Measurements from ENCODE around the gene DPCD. TPM values are rescaled to one million over a fixed set of nuclear protein-coding genes. Genes with fewer than 3 reads are reported as not detected.

DPCD gene
- polyA plus RNA-seq, 1 of the 3 experiments (the other 2 are of a cell fraction): 106 TPM

DNA sequence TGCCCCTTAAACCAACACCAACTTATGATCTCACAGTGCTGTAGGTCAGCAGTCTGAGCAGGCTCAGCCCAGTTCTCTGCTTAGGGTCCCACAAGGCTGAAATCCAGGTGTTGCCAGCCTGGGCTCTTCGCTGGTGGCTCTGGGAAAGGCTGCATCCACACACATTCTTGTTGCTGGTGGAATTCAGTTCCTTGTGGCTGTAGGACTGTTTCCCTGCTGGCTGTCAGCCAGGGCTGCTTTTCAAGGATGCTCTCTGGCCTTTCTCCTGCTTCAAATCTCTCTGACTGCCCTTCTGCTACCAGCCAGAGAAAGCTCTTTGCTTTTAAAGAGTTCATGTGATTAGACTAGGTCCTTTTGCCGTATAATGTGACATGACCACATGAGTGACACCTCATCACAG is 15.3 kb upstream of the DPCD start:
- Histone ChIP-seq H4K20me1 (ENCODE audit: insufficient read depth) (no peaks in the 10 kb centered on the region), H3K27me3 (ENCODE audit: insufficient read depth) (no peaks in the 10 kb centered on the region), H3K4me2 (no peak overlapping the region), H3K4me3 (ENCODE audit: low read depth in 2 of 2, low read length in 1 of 2) (no peak overlapping the region; a peak in 1 of 4 replicates), H3F3A (replicated peaks; ENCODE audit: insufficient read depth) (no peaks in the 10 kb centered on the region), H3K36me3 (replicated peaks in 1 of 2; ENCODE audit: control insufficient read depth in 1 of 2, insufficient read depth in 2 of 2, low read length in 1 of 2) (no peaks in the 10 kb centered on the region), H3K79me2 (ENCODE audit: insufficient read depth) (no peaks in the 10 kb centered on the region), H3K9me2 (no peaks in the 10 kb centered on the region), H2AFZ (ENCODE audit: low read depth) (no peak overlapping the region), H3K4me1 (ENCODE audit: control insufficient read depth in 1 of 2, insufficient read depth in 2 of 2, low read depth in 1 of 2, low read length in 1 of 2) (peaks cover 0 to 18% of the 10 kb centered on the region in 2 experiments; a peak in 1 of 4 replicates), H3K9me3 (no peaks in the 10 kb centered on the region), H3K9ac (no peak overlapping the region), H3K27ac (ENCODE audit: low read depth in 2 of 2, low read length in 1 of 2) (no peak overlapping the region)
- ChIA-PET CTCF (interaction anchor here (1.0 to 9.1 kb wide), 7 partner anchors 12 to 415 kb away, joined by 3 to 164 read pairs (median 5); partner anchors contain the start of genes DPCD and POLL), POLR2A (no interaction called here)
- no peak for TF ChIP-seq GABPA (IDR thresholded peaks at IDR 0.05; ENCODE audit: low read depth)
- no peak for TF ChIP-seq CHD2 (IDR thresholded peaks at IDR 0.05; ENCODE audit: low read length, partially characterized antibody)
- TF ChIP-seq POLR2AphosphoS5 (IDR thresholded peaks at IDR 0.05; ENCODE audit: low read depth, low read length): no peak
- TF ChIP-seq RCOR1 (IDR thresholded peaks at IDR 0.05; ENCODE audit: low read length): no peak
- TF ChIP-seq FOXM1 (IDR thresholded peaks at IDR 0.05; ENCODE audit: low read depth): no peak
- no peak for TF ChIP-seq ELF1 (IDR thresholded peaks at IDR 0.05)
- no peak for TF ChIP-seq NRF1 (IDR thresholded peaks at IDR 0.05; ENCODE audit: low read depth, low read length)
- TF ChIP-seq RFX5 (IDR thresholded peaks at IDR 0.05; ENCODE audit: low read length): no peak
- TF ChIP-seq FOXJ3 (CRISPR knock-in tag; IDR thresholded peaks at IDR 0.05): no peak
- TF ChIP-seq YY1 (IDR thresholded peaks at IDR 0.05; ENCODE audit: low read depth): no peak
- TF ChIP-seq RXRA (IDR thresholded peaks at IDR 0.05; ENCODE audit: borderline replicate concordance, low read depth): no peak
- no peak for TF ChIP-seq TCF12 (IDR thresholded peaks at IDR 0.05)
- no peak for TF ChIP-seq JUND (IDR thresholded peaks at IDR 0.05)
- no peak for TF ChIP-seq USF1 (IDR thresholded peaks at IDR 0.05; ENCODE audit: borderline replicate concordance, low read depth)
- no peak for TF ChIP-seq FOSL2 (IDR thresholded peaks at IDR 0.05; ENCODE audit: borderline replicate concordance, low read depth)
- TF ChIP-seq MEF2A (IDR thresholded peaks at IDR 0.05; ENCODE audit: borderline replicate concordance, low read depth): no peak
- no peak for TF ChIP-seq GATA2 (CRISPR knock-in tag; IDR thresholded peaks at IDR 0.05)
- no peak for TF ChIP-seq MAX (IDR thresholded peaks at IDR 0.05; ENCODE audit: low read depth)
- no peak for TF ChIP-seq SMC3 (IDR thresholded peaks at IDR 0.05; ENCODE audit: low read depth, low read length)
- WGBS (ENCODE audit: low lambda C conversion rate): 74% methylated on average over 2 of the region's 2 CpGs
- DNase-seq: no peak

DNA sequence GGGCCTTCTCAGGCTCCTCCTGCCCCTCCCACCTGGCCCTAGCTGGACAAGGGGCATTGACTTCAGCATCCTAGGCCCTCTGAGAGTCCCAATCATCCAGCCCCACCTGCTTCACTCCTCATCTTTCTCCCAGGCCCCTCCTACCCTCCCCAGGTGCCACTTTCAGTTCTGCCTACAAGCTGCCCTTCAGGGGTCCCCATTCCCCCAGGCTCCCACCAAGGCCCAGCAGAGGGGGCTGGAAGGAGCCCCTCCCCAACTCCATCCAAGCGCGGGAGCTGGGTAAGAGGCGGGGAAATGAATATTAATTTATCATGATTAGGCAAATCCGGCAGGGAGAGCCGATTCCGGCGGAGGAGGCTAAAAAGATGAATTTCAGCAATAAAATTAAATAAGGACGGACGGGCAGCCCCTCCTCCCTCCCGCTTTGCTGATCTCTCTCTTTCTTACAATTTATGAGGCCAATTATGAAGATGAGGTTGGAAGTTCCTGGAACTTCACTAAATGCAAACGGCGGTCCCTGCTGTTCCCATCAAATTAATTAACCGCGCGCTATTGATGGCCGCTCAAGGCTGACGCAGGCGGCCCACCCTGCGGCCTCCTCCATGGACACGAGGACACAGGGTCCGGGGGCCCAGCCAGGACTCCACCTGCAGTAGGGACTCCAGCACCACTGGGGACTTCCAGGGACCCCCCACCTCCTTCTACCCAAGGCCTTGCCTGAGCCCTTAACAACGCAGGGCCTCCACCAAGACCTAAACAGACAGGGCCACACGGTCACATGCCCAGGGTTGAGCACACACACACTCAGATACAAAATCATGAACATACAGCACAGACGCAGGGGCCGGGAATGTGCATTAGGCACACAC is 14.0 kb upstream of the DPCD start:
- no peak overlapping the region for H3K9ac ChIP-seq
- H3K36me3 ChIP-seq (replicated peaks in 1 of 2; ENCODE audit: control insufficient read depth in 1 of 2, insufficient read depth in 2 of 2, low read length in 1 of 2): peaks cover 0 to 4% of the 10 kb centered on the region in 2 experiments
- DNase-seq: peak; percentile 21
- no peaks in the 10 kb centered on the region for H4K20me1 ChIP-seq (ENCODE audit: insufficient read depth)
- no peaks in the 10 kb centered on the region for H3K9me3 ChIP-seq
- H3K4me2 ChIP-seq: no peak overlapping the region
- WGBS (ENCODE audit: low lambda C conversion rate): 93% methylated on average over 23 of the region's 25 CpGs
- POLR2A ChIA-PET: no interaction called here
- CTCF ChIA-PET: interaction anchor here (1.0 to 9.1 kb wide), 7 partner anchors 11 to 413 kb away, joined by 3 to 164 read pairs (median 4); partner anchors contain the start of genes DPCD and POLL
- no peaks in the 10 kb centered on the region for H3F3A ChIP-seq (replicated peaks; ENCODE audit: insufficient read depth)
- H3K9me2 ChIP-seq: no peaks in the 10 kb centered on the region
- H3K4me3 ChIP-seq (ENCODE audit: low read depth in 2 of 2, low read length in 1 of 2): no peak overlapping the region
- H3K27me3 ChIP-seq (ENCODE audit: insufficient read depth): no peaks in the 10 kb centered on the region
- H2AFZ ChIP-seq (ENCODE audit: low read depth): no peak overlapping the region
- no peaks in the 10 kb centered on the region for H3K79me2 ChIP-seq (ENCODE audit: insufficient read depth)
- H3K4me1 ChIP-seq (ENCODE audit: control insufficient read depth in 1 of 2, insufficient read depth in 2 of 2, low read depth in 1 of 2, low read length in 1 of 2): peaks cover 0 to 18% of the 10 kb centered on the region in 2 experiments; a peak in 1 of 4 replicates
- no peak overlapping the region for H3K27ac ChIP-seq (ENCODE audit: low read depth in 2 of 2, low read length in 1 of 2)
- no peak for TF ChIP-seq YY1 (IDR thresholded peaks at IDR 0.05; ENCODE audit: low read depth)
- no peak for TF ChIP-seq USF2 (IDR thresholded peaks at IDR 0.05; ENCODE audit: borderline replicate concordance, low read depth, low read length)
- TF ChIP-seq FOXM1 (IDR thresholded peaks at IDR 0.05; ENCODE audit: low read depth): no peak
- TF ChIP-seq TAF1 (IDR thresholded peaks at IDR 0.05; ENCODE audit: borderline replicate concordance, low read depth, low read length): no peak
- TF ChIP-seq EZH2phosphoT487 (IDR thresholded peaks at IDR 0.05; ENCODE audit: borderline replicate concordance, low read depth): no peak
- no peak for TF ChIP-seq ZBTB33 (IDR thresholded peaks at IDR 0.05; ENCODE audit: borderline replicate concordance, low read depth)
- TF ChIP-seq SMC3 (IDR thresholded peaks at IDR 0.05; ENCODE audit: low read depth, low read length): no peak
- no peak for TF ChIP-seq MAX (IDR thresholded peaks at IDR 0.05; ENCODE audit: low read depth)
- TF ChIP-seq RCOR1 (IDR thresholded peaks at IDR 0.05; ENCODE audit: low read length): no peak

All from SK-N-SH (cell line).